ENCODE results near the gene NPPC. TPM values are rescaled to one million over a fixed set of nuclear protein-coding genes. Genes with fewer than 3 reads are reported as not detected.

NPPC gene
- total and polyA plus RNA-seq, 2 of the 8 experiments (the other 6 are each of a cell fraction or from before 2014, with no cell fraction given) = 1.3 to 4.7 TPM

GRCh38 chr2:231941673-231942072, 15.5 kb upstream of the NPPC start:
- Histone ChIP-seq H3K56ac (replicated peaks; ENCODE audit: insufficient read length, low read depth, low read length) (no peak overlapping the region), H3K27me3 (replicated peaks in 1 of 4; ENCODE audit: control insufficient read depth in 3 of 4, extremely low read depth in 1 of 4, insufficient read depth in 3 of 4, low read length in 3 of 4) (no peaks in the 10 kb centered on the region), H2AK5ac (ENCODE audit: low read depth, low read length) (no peak overlapping the region), H3K9me3 (ENCODE audit: insufficient read depth in 2 of 2, low read depth in 1 of 2, low read length in 1 of 2) (no peaks in the 10 kb centered on the region), H3K9ac (replicated peaks in 1 of 4; ENCODE audit: extremely low read depth in 1 of 4, low read depth in 3 of 4, low read length in 3 of 4) (no peak overlapping the region), H4K8ac (ENCODE audit: extremely low read depth, insufficient read depth, low read length) (no peak overlapping the region), H2AFZ (ENCODE audit: low read length) (no peak overlapping the region), H3K18ac (ENCODE audit: extremely low read depth, low read length) (no peak overlapping the region), H4K5ac (ENCODE audit: insufficient read length, low read depth, low read length) (no peak overlapping the region), H3K36me3 (ENCODE audit: control insufficient read depth in 2 of 4, insufficient read depth in 4 of 4, low read length in 3 of 4) (no peaks in the 10 kb centered on the region), H3K4me2 (ENCODE audit: insufficient read depth in 1 of 2, low read depth in 2 of 2, low read length in 2 of 2) (no peak overlapping the region), H2BK15ac (ENCODE audit: low read length) (no peak overlapping the region), H3K4me1 (replicated peaks in 1 of 4; ENCODE audit: control insufficient read depth in 3 of 4, insufficient read depth in 4 of 4, low read length in 3 of 4) (no peaks in the 10 kb centered on the region), H3K79me1 (ENCODE audit: low read depth, low read length) (no peaks in the 10 kb centered on the region), H3K4me3 (ENCODE audit: extremely low read depth in 1 of 4, insufficient read depth in 2 of 4, low read depth in 3 of 4, low read length in 4 of 4) (no peak overlapping the region), H3K79me2 (ENCODE audit: control insufficient read depth in 1 of 2, insufficient read depth in 2 of 2, low read length in 2 of 2) (no peaks in the 10 kb centered on the region), H4K91ac (replicated peaks; ENCODE audit: insufficient read length, low read length) (no peak overlapping the region), H4K20me1 (replicated peaks in 1 of 2; ENCODE audit: control insufficient read depth in 1 of 2, insufficient read depth in 2 of 2, low read length in 2 of 2) (no peaks in the 10 kb centered on the region), H3K27ac (ENCODE audit: low read depth, low read length) (no peak overlapping the region), H3K23me2 (ENCODE audit: low read depth, low read length) (no peaks in the 10 kb centered on the region), H3K4ac (replicated peaks; ENCODE audit: insufficient read length, low read depth, low read length) (no peak overlapping the region), H2BK20ac (ENCODE audit: low read length) (no peak overlapping the region), H2BK12ac (ENCODE audit: low read depth, low read length) (no peak overlapping the region), H3K14ac (ENCODE audit: insufficient read length) (no peak overlapping the region), H3K23ac (ENCODE audit: insufficient read length) (no peak overlapping the region), H2BK5ac (ENCODE audit: low read depth, low read length) (no peak overlapping the region), H2BK120ac (replicated peaks; ENCODE audit: low read depth, low read length) (no peak overlapping the region)
- 85% methylated on average over 12 of the region's 12 CpGs; no CpG with 5 or more reads in 1 of the 2 experiments for WGBS, 2 experiments (ENCODE audit: extremely low coverage in 1 of 2, insufficient coverage in 1 of 2, insufficient read length in 1 of 2, insufficient replicate concordance in 2 of 2, low coverage in 1 of 2, low lambda C conversion rate in 2 of 2, missing lambda C conversion rate in 1 of 2)
- DNase-seq (ENCODE audit: low read depth in 1 of 2, low spot score in 2 of 2) (no peak), FAIRE-seq (no peak)
- POLR2A ChIA-PET (ENCODE audit: partially characterized antibody) = interaction anchor here (1.3 kb wide), 1 partner anchor 20 kb away, joined by 4 read pairs; the partner anchor contains the start of gene DIS3L2
- CTCF ChIA-PET (ENCODE audit: partially characterized antibody) = interaction anchor here (1.4 to 2.9 kb wide), 3 partner anchors 12 to 166 kb away, joined by 3 to 24 read pairs (median 12); partner anchors contain the start of gene NPPC
- TF ChIP-seq TBP (IDR thresholded peaks at IDR 0.05; ENCODE audit: low read depth, low read length) (no peak), NANOG (IDR thresholded peaks at IDR 0.05; ENCODE audit: insufficient read depth, low read depth, low read length, poor library complexity, severe bottlenecking) (no peak), USF2 (IDR thresholded peaks at IDR 0.05; ENCODE audit: low read length) (no peak), TCF12 (IDR thresholded peaks at IDR 0.05; ENCODE audit: low read depth, low read length) (no peak), NRF1 (IDR thresholded peaks at IDR 0.05; ENCODE audit: low read depth, low read length) (no peak), POLR2AphosphoS5 (IDR thresholded peaks at IDR 0.05; ENCODE audit: low read depth, low read length) (no peak), GABPA (IDR thresholded peaks at IDR 0.05; ENCODE audit: borderline replicate concordance, insufficient read depth, low read length) (no peak), TEAD4 (IDR thresholded peaks at IDR 0.05; ENCODE audit: low read depth, low read length) (no peak), CTBP2 (IDR thresholded peaks at IDR 0.05; ENCODE audit: borderline replicate concordance, insufficient read depth, insufficient read length, low read length) (no peak), CREB1 (IDR thresholded peaks at IDR 0.05) (no peak)

All from H1 (cell line).